ENCODE measurements around the gene EFEMP2. TPM values are rescaled to one million over a fixed set of nuclear protein-coding genes. Genes with fewer than 3 reads are reported as not detected.

EFEMP2 gene
- total and polyA plus RNA-seq, 10 of the 15 experiments (the other 5 are each of a cell fraction or from before 2014, with no cell fraction given): 0.24 to 13.2 (median 1.3) TPM; not detected in 1

DNA sequence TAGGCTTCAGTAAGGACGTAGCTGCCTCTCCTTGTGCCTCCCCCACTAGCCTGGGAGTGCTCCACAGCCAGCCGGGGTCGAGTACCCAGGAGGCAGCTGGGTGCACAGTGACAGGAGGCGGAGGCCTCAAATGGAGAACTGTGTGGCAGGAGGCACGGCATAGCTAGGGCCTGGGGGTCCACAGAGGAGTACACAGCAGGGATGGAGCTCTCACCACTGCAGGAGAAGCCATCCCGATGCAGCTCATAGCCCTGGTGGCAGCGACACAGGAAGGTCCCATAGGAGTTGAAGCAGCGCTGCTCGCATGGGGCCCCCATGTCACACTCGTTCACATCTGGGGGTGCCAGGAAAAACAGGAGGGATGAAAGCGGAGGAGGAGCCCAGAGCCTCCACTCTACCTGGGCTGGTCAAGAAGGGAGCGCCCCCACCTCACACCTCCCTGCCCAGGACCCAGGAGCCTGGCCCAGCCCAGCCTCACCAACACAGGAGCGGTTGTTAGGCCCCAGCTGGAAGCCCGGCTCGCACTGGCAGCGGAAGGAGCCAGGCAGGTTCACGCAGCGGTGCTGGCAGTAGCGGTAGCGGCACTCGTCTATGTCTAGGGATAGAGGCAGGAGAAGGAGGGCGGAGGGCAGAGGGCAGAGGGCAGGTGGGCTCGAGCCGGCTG is 2.8 kb downstream of the EFEMP2 start:
- ChIA-PET POLR2A (interaction anchor here (1.2 to 4.5 kb wide), 3 partner anchors 9 to 21 kb away, joined by 3 to 44 read pairs (median 4); partner anchors contain the start of genes CCDC85B, CFL1 and MUS81), RAD21 (ENCODE audit: unreplicated experiment) (no interaction called here), CTCF (interaction anchor here (1.2 to 4.5 kb wide), 4 partner anchors 10 to 118 kb away, joined by 3 to 41 read pairs (median 14); partner anchors contain the start of genes CFL1 and MUS81), SMC1A (ENCODE audit: uncharacterized antibody, unreplicated experiment) (interaction anchor here (2.3 kb wide), 1 partner anchor 10 kb away, joined by 7 read pairs; the partner anchor contains the start of gene MUS81)
- in situ Hi-C loops (cut with MboI): loop anchor here (25.0 kb wide), 1 partner anchor 1632 kb away; the partner anchor contains the start of genes DNAJC4, FKBP2, NUDT22 and PPP1R14B
- ATAC-seq (no peak), FAIRE-seq (no peak), DNase-seq (ENCODE audit: low read depth, low spot score) (no peak)
- no peak overlapping the region for H3K27ac ChIP-seq (ENCODE audit: control insufficient read depth, insufficient read depth)
- H3K36me3 ChIP-seq (ENCODE audit: control insufficient read depth in 2 of 2, insufficient read depth in 2 of 2, low read length in 1 of 2): peaks cover 8 to 18% of the 10 kb centered on the region in 2 experiments
- H3K4me2 ChIP-seq (ENCODE audit: control insufficient read depth, insufficient read depth): no peak overlapping the region
- no peak overlapping the region for H3K4me3 ChIP-seq
- no peaks in the 10 kb centered on the region for H3K27me3 ChIP-seq (replicated peaks in 1 of 2; ENCODE audit: control insufficient read depth in 2 of 2, insufficient read depth in 2 of 2, low read length in 1 of 2)
- H3K9me3 ChIP-seq (replicated peaks; ENCODE audit: control insufficient read depth, insufficient read depth, low read length): no peaks in the 10 kb centered on the region
- intact Hi-C loops (cut with micrococcal nuclease; ENCODE audit: unreplicated experiment): no loop called here
- WGBS (ENCODE audit: insufficient coverage, insufficient replicate concordance, low lambda C conversion rate, missing lambda C conversion rate): 64% methylated on average over 22 of the region's 24 CpGs
- BruUV-seq (replicated peaks): no TSS peak
- peaks cover 11% of the 10 kb centered on the region for H3K4me1 ChIP-seq (ENCODE audit: control insufficient read depth, insufficient read depth, low read length)
- H4K20me1 ChIP-seq (ENCODE audit: control insufficient read depth, insufficient read depth): no peaks in the 10 kb centered on the region
- H2AFZ ChIP-seq (ENCODE audit: control insufficient read depth, low read depth, low read length): no peak overlapping the region
- H3K9ac ChIP-seq (ENCODE audit: control insufficient read depth, insufficient read depth, low read length): no peak overlapping the region
- H3K79me2 ChIP-seq (ENCODE audit: control insufficient read depth, insufficient read depth, low read length): no peaks in the 10 kb centered on the region
- TF ChIP-seq BMI1 (IDR thresholded peaks at IDR 0.05; ENCODE audit: borderline replicate concordance) (no peak), CBX5 (IDR thresholded peaks at IDR 0.05; ENCODE audit: low read depth) (no peak), POLR2AphosphoS5 (IDR thresholded peaks at IDR 0.05; ENCODE audit: low read length) (0 out of 2 replicates have a peak, but pooled peaks have one; percentile 7), CHD1 (IDR thresholded peaks at IDR 0.05; ENCODE audit: low read depth, low read length) (no peak), BCL11A (IDR thresholded peaks at IDR 0.05; ENCODE audit: low read depth, low read length) (no peak), TCF7 (IDR thresholded peaks at IDR 0.05; ENCODE audit: borderline replicate concordance) (no peak), FOXM1 (IDR thresholded peaks at IDR 0.05; ENCODE audit: low read depth, low read length) (no peak), KAT2A (conservative IDR thresholded peaks at IDR 0.05; ENCODE audit: control insufficient read depth, low read depth, low read length) (no peak), POLR2A (IDR thresholded peaks at IDR 0.05; ENCODE audit: low read depth, low read length) (peak; percentile 54), CBFB (IDR thresholded peaks at IDR 0.05; ENCODE audit: low read depth) (0 out of 2 replicates have a peak, but pooled peaks have one; percentile 9)
- TF ChIP-seq, protein P1, sequence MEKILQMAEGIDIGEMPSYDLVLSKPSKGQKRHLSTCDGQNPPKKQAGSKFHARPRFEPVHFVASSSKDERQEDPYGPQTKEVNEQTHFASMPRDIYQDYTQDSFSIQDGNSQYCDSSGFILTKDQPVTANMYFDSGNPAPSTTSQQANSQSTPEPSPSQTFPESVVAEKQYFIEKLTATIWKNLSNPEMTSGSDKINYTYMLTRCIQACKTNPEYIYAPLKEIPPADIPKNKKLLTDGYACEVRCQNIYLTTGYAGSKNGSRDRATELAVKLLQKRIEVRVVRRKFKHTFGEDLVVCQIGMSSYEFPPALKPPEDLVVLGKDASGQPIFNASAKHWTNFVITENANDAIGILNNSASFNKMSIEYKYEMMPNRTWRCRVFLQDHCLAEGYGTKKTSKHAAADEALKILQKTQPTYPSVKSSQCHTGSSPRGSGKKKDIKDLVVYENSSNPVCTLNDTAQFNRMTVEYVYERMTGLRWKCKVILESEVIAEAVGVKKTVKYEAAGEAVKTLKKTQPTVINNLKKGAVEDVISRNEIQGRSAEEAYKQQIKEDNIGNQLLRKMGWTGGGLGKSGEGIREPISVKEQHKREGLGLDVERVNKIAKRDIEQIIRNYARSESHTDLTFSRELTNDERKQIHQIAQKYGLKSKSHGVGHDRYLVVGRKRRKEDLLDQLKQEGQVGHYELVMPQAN (conservative IDR thresholded peaks at IDR 0.05): no peak
- TF ChIP-seq, protein P2, sequence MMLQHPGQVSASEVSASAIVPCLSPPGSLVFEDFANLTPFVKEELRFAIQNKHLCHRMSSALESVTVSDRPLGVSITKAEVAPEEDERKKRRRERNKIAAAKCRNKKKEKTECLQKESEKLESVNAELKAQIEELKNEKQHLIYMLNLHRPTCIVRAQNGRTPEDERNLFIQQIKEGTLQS (IDR thresholded peaks at IDR 0.05; ENCODE audit: borderline replicate concordance, extremely low read depth, low read depth, low read length): no peak
- TF ChIP-seq, protein P3, sequence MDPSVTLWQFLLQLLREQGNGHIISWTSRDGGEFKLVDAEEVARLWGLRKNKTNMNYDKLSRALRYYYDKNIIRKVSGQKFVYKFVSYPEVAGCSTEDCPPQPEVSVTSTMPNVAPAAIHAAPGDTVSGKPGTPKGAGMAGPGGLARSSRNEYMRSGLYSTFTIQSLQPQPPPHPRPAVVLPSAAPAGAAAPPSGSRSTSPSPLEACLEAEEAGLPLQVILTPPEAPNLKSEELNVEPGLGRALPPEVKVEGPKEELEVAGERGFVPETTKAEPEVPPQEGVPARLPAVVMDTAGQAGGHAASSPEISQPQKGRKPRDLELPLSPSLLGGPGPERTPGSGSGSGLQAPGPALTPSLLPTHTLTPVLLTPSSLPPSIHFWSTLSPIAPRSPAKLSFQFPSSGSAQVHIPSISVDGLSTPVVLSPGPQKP (IDR thresholded peaks at IDR 0.05; ENCODE audit: low read depth, low read length): no peak
- TF ChIP-seq, protein P4, sequence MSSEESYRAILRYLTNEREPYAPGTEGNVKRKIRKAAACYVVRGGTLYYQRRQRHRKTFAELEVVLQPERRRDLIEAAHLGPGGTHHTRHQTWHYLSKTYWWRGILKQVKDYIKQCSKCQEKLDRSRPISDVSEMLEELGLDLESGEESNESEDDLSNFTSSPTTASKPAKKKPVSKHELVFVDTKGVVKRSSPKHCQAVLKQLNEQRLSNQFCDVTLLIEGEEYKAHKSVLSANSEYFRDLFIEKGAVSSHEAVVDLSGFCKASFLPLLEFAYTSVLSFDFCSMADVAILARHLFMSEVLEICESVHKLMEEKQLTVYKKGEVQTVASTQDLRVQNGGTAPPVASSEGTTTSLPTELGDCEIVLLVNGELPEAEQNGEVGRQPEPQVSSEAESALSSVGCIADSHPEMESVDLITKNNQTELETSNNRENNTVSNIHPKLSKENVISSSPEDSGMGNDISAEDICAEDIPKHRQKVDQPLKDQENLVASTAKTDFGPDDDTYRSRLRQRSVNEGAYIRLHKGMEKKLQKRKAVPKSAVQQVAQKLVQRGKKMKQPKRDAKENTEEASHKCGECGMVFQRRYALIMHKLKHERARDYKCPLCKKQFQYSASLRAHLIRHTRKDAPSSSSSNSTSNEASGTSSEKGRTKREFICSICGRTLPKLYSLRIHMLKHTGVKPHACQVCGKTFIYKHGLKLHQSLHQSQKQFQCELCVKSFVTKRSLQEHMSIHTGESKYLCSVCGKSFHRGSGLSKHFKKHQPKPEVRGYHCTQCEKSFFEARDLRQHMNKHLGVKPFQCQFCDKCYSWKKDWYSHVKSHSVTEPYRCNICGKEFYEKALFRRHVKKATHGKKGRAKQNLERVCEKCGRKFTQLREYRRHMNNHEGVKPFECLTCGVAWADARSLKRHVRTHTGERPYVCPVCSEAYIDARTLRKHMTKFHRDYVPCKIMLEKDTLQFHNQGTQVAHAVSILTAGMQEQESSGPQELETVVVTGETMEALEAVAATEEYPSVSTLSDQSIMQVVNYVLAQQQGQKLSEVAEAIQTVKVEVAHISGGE (CRISPR knock-in tag; IDR thresholded peaks at IDR 0.05): no peak

All from GM12878 (cell line).